IMR-90 (cell line): ENCODE measurements around the gene RND1. TPM values are rescaled to one million over a fixed set of nuclear protein-coding genes. Genes with fewer than 3 reads are reported as not detected.
A peak's percentile ranks its signal among the peaks of the same experiment; 100 is the strongest.

Experiments
- ATAC-seq: fragments of 200-7000 bp; cut with Tn5 transposase; 2 replicates; pipeline ENCODE4 v1.9.1; 2020; ENCODE audit warnings: low read depth, mild to moderate bottlenecking, moderate library complexity
- BruUV-seq: library from RNA; stranded (reverse); fragments of 400-500 nt; replicated peaks from 2 replicates; lab custom pipeline; 2021; lab: Mats Ljungman, UMichigan
- CTCF ChIA-PET: fragments of 300-600 bp; formaldehyde crosslinking; extraction: SDS; loops from one replicate; lab custom pipeline; 2021; ENCODE audit warnings: antibody characterized with exemption; lab: Yijun Ruan, JAX
- POLR2A ChIA-PET: fragments of 300-600 bp; sonication (Branson Sonifier 250); formaldehyde crosslinking; loops from one replicate; lab custom pipeline; 2022; ENCODE audit warnings: antibody characterized with exemption; ENCODE audit not compliant: unreplicated experiment; lab: Charles Lee
- DNase-seq: peaks from one replicate; pipeline ENCODE4 v3.0.0; 2013
- H2AFZ ChIP-seq: replicated peaks from 2 replicates; pipeline ENCODE3; 2013; ENCODE audit warnings: low read length, mild to moderate bottlenecking; ENCODE audit not compliant: poor library complexity
- H2AK5ac ChIP-seq: 2 replicates; pipeline ENCODE4 v1.6.1; 2013; ENCODE audit warnings: low read depth, low read length, inconsistent platforms
- H2AK9ac ChIP-seq: replicated peaks from 2 replicates; pipeline ENCODE3; 2013; ENCODE audit warnings: mild to moderate bottlenecking, low read depth, low read length, moderate library complexity; ENCODE audit not compliant: poor library complexity
- H2BK120ac ChIP-seq: 2 replicates; pipeline ENCODE4 v1.6.1; 2013; ENCODE audit warnings: low read depth, low read length, inconsistent platforms
- H2BK15ac ChIP-seq: 3 replicates; pipeline ENCODE4 v1.6.1; 2013; ENCODE audit warnings: low read depth, low read length, inconsistent platforms
- H2BK20ac ChIP-seq: 2 replicates; pipeline ENCODE4 v1.6.1; 2013; ENCODE audit warnings: low read depth, mild to moderate bottlenecking, inconsistent platforms, low read length, moderate library complexity
- H2BK5ac ChIP-seq: 2 replicates; pipeline ENCODE4 v1.6.1; 2013; ENCODE audit warnings: mild to moderate bottlenecking, low read depth, low read length, inconsistent platforms; ENCODE audit not compliant: poor library complexity, severe bottlenecking
- H3K14ac ChIP-seq: replicated peaks from 2 replicates; pipeline ENCODE4 v1.6.1; 2013; ENCODE audit warnings: low read depth, low read length, inconsistent platforms
- H3K18ac ChIP-seq: 2 replicates; pipeline ENCODE4 v1.6.1; 2013; ENCODE audit warnings: low read depth, low read length, control low read depth
- H3K23ac ChIP-seq: 2 replicates; pipeline ENCODE4 v1.6.1; 2013; ENCODE audit warnings: low read depth, low read length, inconsistent platforms
- H3K27ac ChIP-seq: 2 replicates; pipeline ENCODE4 v1.5.1; 2013; ENCODE audit warnings: mild to moderate bottlenecking, control low read depth, low read length; ENCODE audit not compliant: insufficient read depth
- H3K27me3 ChIP-seq: 2 replicates; pipeline ENCODE4 v1.6.1; 2013; ENCODE audit warnings: low read length; ENCODE audit not compliant: control insufficient read depth, insufficient read depth
- H3K36me3 ChIP-seq: 2 replicates; pipeline ENCODE4 v1.6.1; 2013; ENCODE audit warnings: low read length, mixed read lengths; ENCODE audit not compliant: control insufficient read depth, insufficient read depth
- H3K4ac ChIP-seq: 2 replicates; pipeline ENCODE4 v1.6.1; 2013; ENCODE audit warnings: low read depth, low read length, inconsistent platforms
- H3K4me1 ChIP-seq: 2 replicates; pipeline ENCODE4 v1.6.1; 2013; ENCODE audit warnings: low read length, mixed read lengths; ENCODE audit not compliant: control insufficient read depth, insufficient read depth
- H3K4me2 ChIP-seq: 2 replicates; pipeline ENCODE4 v1.6.1; 2013; ENCODE audit warnings: low read depth, mild to moderate bottlenecking, control low read depth, low read length, moderate library complexity
- H3K4me3 ChIP-seq: 2 replicates; pipeline ENCODE4 v1.5.1; 2013; ENCODE audit warnings: low read depth, mild to moderate bottlenecking, control low read depth, low read length, moderate library complexity; ENCODE audit not compliant: insufficient read depth
- H3K56ac ChIP-seq: 2 replicates; pipeline ENCODE4 v1.6.1; 2013; ENCODE audit warnings: low read length, inconsistent platforms; ENCODE audit not compliant: insufficient read depth; ENCODE audit errors: extremely low read depth
- H3K79me1 ChIP-seq, 2 experiments: 2 replicates each; pipeline ENCODE4 v1.6.1; 2013; ENCODE audit warnings: low read length in 2 of 2, inconsistent platforms in 1 of 2, low read depth in 1 of 2
- H3K9ac ChIP-seq: 2 replicates; pipeline ENCODE4 v1.6.1; 2013; ENCODE audit warnings: low read depth, low read length, control low read depth
- H3K9me1 ChIP-seq: 2 replicates; pipeline ENCODE4 v1.6.1; 2013; ENCODE audit warnings: low read length, inconsistent platforms; ENCODE audit not compliant: insufficient read depth
- H3K9me3 ChIP-seq: 2 replicates; pipeline ENCODE4 v1.6.1; 2013; ENCODE audit warnings: low read length; ENCODE audit not compliant: control insufficient read depth, insufficient read depth
- H4K20me1 ChIP-seq: 2 replicates; pipeline ENCODE4 v1.6.1; 2013; ENCODE audit warnings: low read length, inconsistent platforms; ENCODE audit not compliant: insufficient read depth
- H4K5ac ChIP-seq: 2 replicates; pipeline ENCODE4 v1.6.1; 2013; ENCODE audit warnings: mild to moderate bottlenecking, low read depth, low read length, control low read depth
- H4K8ac ChIP-seq, 2 experiments: 2 replicates each; pipeline ENCODE4 v1.6.1; 2013; ENCODE audit warnings: low read depth in 2 of 2, low read length in 2 of 2, control low read depth in 1 of 2, inconsistent platforms in 1 of 2
- H4K91ac ChIP-seq: 2 replicates; pipeline ENCODE4 v1.6.1; 2013; ENCODE audit warnings: low read depth, low read length, inconsistent platforms; ENCODE audit not compliant: insufficient read depth
- BHLHE40 ChIP-seq: fragments of 150-350 bp; IDR thresholded peaks from 2 replicates; pipeline ENCODE4 v1.6.1; 2016; ENCODE audit warnings: mild to moderate bottlenecking, low read depth, low read length
- CEBPB ChIP-seq: IDR thresholded peaks from 2 replicates; pipeline ENCODE4 v1.6.1; 2012; ENCODE audit warnings: low read depth, low read length, improper control_type of control experiment
- CHD1 ChIP-seq: IDR thresholded peaks from 2 replicates; pipeline ENCODE4 v1.6.1; 2012; ENCODE audit warnings: low read depth, low read length, improper control_type of control experiment
- CTCF ChIP-seq: conservative IDR thresholded peaks from 2 replicates; pipeline ENCODE4 v1.5.1; 2012; ENCODE audit warnings: mild to moderate bottlenecking, low read depth, low read length, improper control_type of control experiment
- ELK1 ChIP-seq: fragments of 150-350 bp; IDR thresholded peaks from 2 replicates; pipeline ENCODE4 v1.6.1; 2016; ENCODE audit warnings: low read depth, mild to moderate bottlenecking, low read length, moderate library complexity, borderline replicate concordance
- FOS ChIP-seq: fragments of 150-350 bp; IDR thresholded peaks from 2 replicates; pipeline ENCODE4 v1.6.1; 2016; ENCODE audit warnings: low read depth, low read length
- MAFK ChIP-seq: IDR thresholded peaks from 2 replicates; pipeline ENCODE4 v1.6.1; 2012; ENCODE audit warnings: low read depth, low read length, improper control_type of control experiment
- MAZ ChIP-seq: IDR thresholded peaks from 2 replicates; pipeline ENCODE4 v1.6.1; 2012; ENCODE audit warnings: low read depth, mild to moderate bottlenecking, low read length, improper control_type of control experiment, moderate library complexity, borderline replicate concordance
- MXI1 ChIP-seq: IDR thresholded peaks from 2 replicates; pipeline ENCODE4 v1.6.1; 2012; ENCODE audit warnings: low read depth, mild to moderate bottlenecking, low read length, moderate library complexity, borderline replicate concordance
- RAD21 ChIP-seq: IDR thresholded peaks from 2 replicates; pipeline ENCODE4 v1.6.1; 2012; ENCODE audit warnings: low read length, improper control_type of control experiment
- RCOR1 ChIP-seq: IDR thresholded peaks from 2 replicates; pipeline ENCODE4 v1.6.1; 2012; ENCODE audit warnings: mild to moderate bottlenecking, low read length, improper control_type of control experiment; ENCODE audit not compliant: insufficient replicate concordance
- RFX5 ChIP-seq: IDR thresholded peaks from 2 replicates; pipeline ENCODE4 v1.8.0; 2012; ENCODE audit warnings: low read depth, mild to moderate bottlenecking, low read length, moderate library complexity
- SMC3 ChIP-seq: fragments of 150-350 bp; IDR thresholded peaks from 2 replicates; pipeline ENCODE4 v1.6.1; 2016; ENCODE audit warnings: low read depth, mild to moderate bottlenecking, antibody characterized with exemption, low read length, moderate library complexity
- USF2 ChIP-seq: fragments of 150-350 bp; IDR thresholded peaks from 2 replicates; pipeline ENCODE4 v1.6.1; 2017; ENCODE audit warnings: mild to moderate bottlenecking, antibody characterized with exemption, low read length, low read depth
- WGBS, 2 experiments: methylation state at CpG; one replicate each; pipeline versions ENCODE4 v1.1.5 to v1.1.7; 2013; ENCODE audit warnings: missing lambda C conversion rate in 2 of 2; ENCODE audit not compliant: insufficient read length in 1 of 2; ENCODE audit errors: extremely low coverage in 2 of 2; 5-methylcytosine and 5-hydroxymethylcytosine counted together
- dilution Hi-C: fragments of 300-500 bp; cut with HindIII; formaldehyde crosslinking; loops from one replicate; pipeline ENCODE4 v1.14.3; 2018; ENCODE audit warnings: low sequenced_read_pairs; ENCODE audit not compliant: unreplicated experiment
- in situ Hi-C: fragments of 300-500 bp; cut with MboI; formaldehyde crosslinking; loops from 3 replicates; pipeline ENCODE4 v1.14.3; 2019; ENCODE audit warnings: low sequenced_read_pairs, inconsistent platforms, mixed read lengths
- intact Hi-C: fragments of 100-400 bp; cut with micrococcal nuclease; formaldehyde crosslinking; loops from 2 replicates; pipeline ENCODE4 v1.10.0; 2022
- polyA plus RNA-seq, 3 experiments: library from polyadenylated mRNA; depleted of rRNA; stranded (reverse); fragments of >200 nt; gene quantifications; 2 replicates each; pipeline ENCODE4 v1.2.3, GENCODE V29; 2012; ENCODE audit warnings: low replicate concordance in 1 of 3
- total RNA-seq: library from RNA; depleted of rRNA; stranded (reverse); fragments of >200 nt; gene quantifications from 2 replicates; pipeline ENCODE4 v1.2.3, GENCODE V29; 2012

Gene RND1
- total and polyA plus RNA-seq, 2 of the 4 experiments (the other 2 are of a cell fraction) = under 0.01 to 0.21 TPM

GRCh38 chr12:48810903-48811431, 54.7 kb downstream of the RND1 start:
- intact Hi-C loops = loop anchor here (1.0 to 5.0 kb wide), 4 partner anchors 14 to 614 kb away; partner anchors contain the start of gene ADCY6
- Histone ChIP-seq H4K20me1 (no peaks in the 10 kb centered on the region), H3K4ac (peak overlapping the region; percentile 99), H2BK5ac (peak overlapping the region; percentile 99), H3K4me2 (peak overlapping the region; percentile 42), H3K36me3 (no peaks in the 10 kb centered on the region), H3K27ac (peak overlapping the region; percentile 95), H2BK20ac (peak overlapping the region; percentile 99), H3K23ac (peak overlapping the region; percentile 99), H2AFZ (peak overlapping the region; percentile 86), H3K27me3 (no peaks in the 10 kb centered on the region), H4K5ac (peak overlapping the region; percentile 85), H4K8ac (peak overlapping the region; percentile 86 to 95), H3K9me1 (peaks cover 32% of the 10 kb centered on the region), H3K18ac (peak overlapping the region; percentile 97), H2BK120ac (peak overlapping the region; percentile 99), H2AK9ac (peak overlapping the region; percentile 93), H3K4me1 (peaks cover 26% of the 10 kb centered on the region), H2AK5ac (peak overlapping the region; percentile 99), H3K79me1 (peaks cover 9 to 51% of the 10 kb centered on the region in 2 experiments), H3K9me3 (no peaks in the 10 kb centered on the region), H3K4me3 (no peak overlapping the region), H3K56ac (peak overlapping the region; percentile 83), H3K9ac (peak overlapping the region; percentile 47; the same call in 1 of the 2 replicates), H3K14ac (peak overlapping the region; percentile 99), H2BK15ac (peak overlapping the region; percentile 95; the same call in 2 of the 3 replicates), H4K91ac (peak overlapping the region; percentile 99)
- ATAC-seq (peak; percentile 60), DNase-seq (peak; percentile 98)
- in situ Hi-C loops = no loop called here
- ChIA-PET POLR2A (interaction anchor here (0.6 to 1.2 kb wide), 5 partner anchors 9 to 1548 kb away, joined by 3 to 4 read pairs (median 3); no protein-coding TSS in a partner anchor), CTCF (interaction anchor here (1.0 to 1.1 kb wide), 2 partner anchors 10 to 16 kb away, joined by 3 to 5 read pairs; no protein-coding TSS in a partner anchor)
- dilution Hi-C loops = no loop called here
- 0% methylated on average over 1 of the region's 5 CpGs; no CpG with 5 or more reads in 1 of the 2 experiments for WGBS, 2 experiments
- no TSS peak for BruUV-seq
- TF ChIP-seq CTCF (no peak), MAFK (no peak), RFX5 (no peak), USF2 (peak; percentile 44; the same call in 1 of the 2 replicates), CHD1 (no peak), ELK1 (no peak), SMC3 (no peak), MAZ (peak; percentile 82; the same call in 1 of the 2 replicates), RCOR1 (peak; percentile 62), BHLHE40 (peak; percentile 71), MXI1 (no peak), FOS (peak; percentile 80), CEBPB (peak; percentile 42; the same call in 1 of the 2 replicates), RAD21 (no peak; the same call in 1 of the 2 replicates)
